Measurements from ENCODE around the gene EOGT.
A peak's percentile ranks its signal among the peaks of the same experiment; 100 is the strongest.

EOGT gene

DNA sequence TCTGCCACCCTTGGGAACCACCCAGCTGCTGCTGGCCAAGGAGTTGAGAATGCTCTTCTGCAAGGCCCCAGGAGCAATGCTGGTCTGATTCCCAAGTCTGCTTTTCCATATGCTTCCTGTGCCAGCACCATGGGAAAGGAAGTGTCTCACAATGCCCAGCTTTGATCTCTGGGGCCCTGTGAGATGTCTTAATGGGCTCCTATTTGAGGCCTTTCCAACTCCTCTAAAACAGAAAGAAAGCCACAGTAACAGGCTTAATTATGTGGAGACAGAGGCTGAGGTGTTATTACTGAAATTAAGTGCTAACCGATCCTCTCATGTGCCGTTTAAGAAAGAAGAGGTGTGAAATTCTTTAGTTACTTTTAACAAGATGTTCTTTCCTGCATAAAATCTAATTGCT lies 4.5 kb downstream of the EOGT start:
- DNase-seq: no peak

- no peak for DNase-seq
These were observed 7.5 kb downstream of the EOGT start for GRCh38 chr3:69005791-69006482.

DNA sequence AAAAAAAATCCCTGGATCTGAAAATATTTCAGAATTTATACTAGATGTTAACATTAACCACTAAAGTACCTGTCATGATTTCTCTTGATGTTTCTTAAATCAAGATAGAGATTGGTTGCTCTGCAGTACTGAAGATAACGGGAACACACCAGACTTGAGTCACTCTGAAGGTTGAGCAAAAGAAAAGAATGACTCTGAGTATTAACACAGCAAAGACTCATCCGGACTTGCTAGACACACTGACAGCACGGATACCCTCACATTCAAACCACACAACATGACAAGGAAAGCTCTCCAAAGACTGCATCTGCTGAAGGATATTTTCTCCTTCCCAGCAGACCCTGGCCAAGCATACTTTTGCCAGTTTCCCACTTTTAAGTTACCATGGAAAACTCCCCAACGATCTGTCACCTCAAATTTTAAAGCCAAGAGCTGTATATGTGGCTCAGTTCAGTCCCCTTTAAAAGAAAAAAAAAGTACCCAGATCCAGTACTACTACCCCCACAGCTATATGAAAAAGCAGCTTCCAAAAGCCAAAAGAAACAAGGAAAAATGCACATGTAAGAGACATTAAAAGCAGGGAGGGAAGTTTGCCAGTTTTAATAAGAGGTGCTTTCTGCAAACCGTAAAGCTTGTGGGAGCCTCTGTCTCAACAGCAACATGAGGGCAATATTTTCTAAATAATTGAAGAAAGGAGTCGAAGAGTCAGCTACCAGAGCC lies 8.3 kb downstream of the EOGT start:
- DNase-seq: no peak

- no peak for DNase-seq
These were observed 9.3 kb downstream of the EOGT start for GRCh38 chr3:69004138-69004537.

GRCh38 chr3:68999605-69000004 lies 13.9 kb downstream of the EOGT start:
- no peak for DNase-seq

DNA sequence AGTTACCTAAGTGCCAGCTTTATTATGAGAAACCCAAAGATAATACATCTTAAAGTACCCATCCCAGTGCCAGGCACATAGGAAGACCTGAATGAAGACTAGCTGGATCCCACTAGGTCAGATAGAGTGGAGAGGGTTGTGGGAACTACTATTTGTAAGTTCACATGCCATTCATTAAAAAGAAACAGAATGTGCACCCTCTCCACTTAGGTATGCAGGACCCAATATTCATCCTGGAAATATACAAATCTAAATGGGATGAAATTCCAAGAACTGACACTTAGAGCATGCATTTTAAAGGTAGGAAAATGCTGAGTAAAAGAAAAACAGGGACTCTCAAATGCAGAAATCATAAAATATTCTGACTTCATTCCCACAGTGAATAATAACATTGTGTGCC lies 14.3 kb downstream of the EOGT start:
- no peak for DNase-seq

- DNase-seq: no peak
These were observed 15.6 kb downstream of the EOGT start for GRCh38 chr3:68997887-68998286.

- no peak for DNase-seq
These were observed 17.0 kb downstream of the EOGT start for GRCh38 chr3:68996356-68996995.

DNA sequence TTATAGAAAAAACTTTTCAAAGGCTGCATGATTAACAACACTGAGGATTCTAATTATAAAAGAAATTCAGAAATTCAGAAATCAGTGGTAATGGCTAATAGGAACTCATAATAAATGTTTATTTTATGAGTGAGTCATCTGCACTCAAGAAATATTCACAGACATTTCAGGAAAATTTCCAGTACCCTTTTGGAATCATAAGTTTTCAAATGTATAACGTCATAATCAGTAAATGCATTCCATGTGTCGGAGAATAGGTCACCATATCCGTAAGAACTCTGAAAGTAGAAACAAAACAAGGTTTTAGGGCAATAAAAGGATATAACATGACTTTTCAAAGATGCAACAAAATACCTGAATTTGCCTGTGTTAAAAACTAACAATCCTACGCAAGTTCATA lies 24.7 kb downstream of the EOGT start:
- DNase-seq: no peak

GRCh38 chr3:68987322-68987721 lies 26.2 kb downstream of the EOGT start:
- DNase-seq: no peak

- no peak for DNase-seq
These were observed 26.8 kb downstream of the EOGT start for GRCh38 chr3:68986496-68987208.

GRCh38 chr3:68985146-68985790 lies 28.2 kb downstream of the EOGT start:
- no peak for DNase-seq

DNA sequence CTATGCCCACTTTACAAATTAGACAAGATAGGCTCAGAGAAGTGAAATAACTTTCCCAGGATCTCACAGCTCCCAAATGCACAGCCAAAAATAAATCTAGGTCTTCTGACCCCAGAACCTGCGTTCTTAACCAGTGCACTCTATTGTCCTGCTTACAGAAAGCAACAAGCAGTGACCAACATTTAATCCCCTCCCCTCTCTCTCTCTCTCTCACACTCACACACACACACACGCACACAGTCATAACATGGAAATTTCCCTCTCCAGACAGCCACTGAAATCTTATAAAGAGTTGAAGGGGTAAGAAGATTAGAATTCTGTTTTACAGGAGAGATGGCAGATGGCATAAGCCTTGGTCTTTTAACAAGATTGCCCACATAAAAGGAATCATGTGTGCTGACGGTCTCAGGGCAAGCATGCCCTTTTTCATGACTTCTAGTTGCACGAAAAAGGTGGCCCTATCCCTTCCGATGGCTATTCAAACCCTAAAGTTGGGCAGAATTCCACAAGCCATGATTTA lies 29.4 kb downstream of the EOGT start:
- no peak for DNase-seq

DNA sequence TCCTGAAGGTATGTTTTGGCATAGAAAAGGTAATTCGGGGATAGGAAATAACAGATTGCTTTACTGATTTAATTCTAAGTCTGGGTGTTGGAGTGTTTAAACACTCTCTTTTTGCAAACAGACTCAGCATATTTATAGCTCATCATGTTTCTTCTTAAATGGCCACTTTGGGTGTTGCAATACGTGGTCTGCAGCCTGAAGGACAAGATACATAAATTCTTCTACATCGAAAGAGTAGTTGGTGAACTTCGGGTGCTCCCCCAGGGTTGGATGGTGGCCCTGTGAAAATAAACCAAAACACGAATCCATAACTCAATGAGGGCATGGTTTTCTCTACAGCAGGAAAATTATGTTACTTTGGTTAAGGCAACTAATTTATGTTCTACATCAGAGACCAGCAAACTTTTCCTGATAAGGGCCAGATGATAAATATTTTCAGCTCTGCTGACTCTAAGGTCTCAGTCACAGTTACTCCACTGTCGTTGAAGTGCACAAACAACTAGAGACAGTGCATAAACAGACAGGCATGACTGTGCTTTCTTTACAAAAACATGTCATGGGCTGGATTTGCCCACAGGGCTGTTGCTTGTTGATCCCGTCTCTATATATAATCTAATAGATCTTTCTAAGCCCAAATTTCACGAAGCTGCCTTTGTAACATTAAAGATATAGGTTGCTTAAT lies 35.9 kb downstream of the EOGT start:
- DNase-seq: no peak

- no peak for DNase-seq
These were observed 38.8 kb downstream of the EOGT start for GRCh38 chr3:68974711-68975110.

DNA sequence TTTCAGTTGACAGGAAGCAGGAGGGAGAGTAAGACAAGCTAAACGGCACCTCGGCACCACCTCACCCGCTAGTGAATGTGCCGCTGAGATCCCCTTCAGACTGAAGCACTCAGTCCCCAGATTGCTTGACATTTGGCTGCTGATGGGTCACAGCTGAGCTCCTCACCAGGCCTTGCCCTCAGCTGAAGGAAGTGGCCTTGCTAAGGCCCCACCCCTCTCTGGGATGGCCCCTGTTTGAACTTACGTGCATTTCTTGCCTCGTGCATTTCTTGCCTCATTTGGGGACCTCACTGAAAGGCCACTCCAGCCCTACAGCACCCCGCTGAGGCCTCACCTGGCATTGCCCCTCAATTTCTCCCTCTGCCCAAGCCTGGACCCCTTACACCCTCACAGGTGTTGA lies 39.8 kb downstream of the EOGT start:
- DNase-seq: no peak

GRCh38 chr3:68972358-68972979 lies 41.0 kb downstream of the EOGT start:
- peak; percentile 24 for DNase-seq

DNA sequence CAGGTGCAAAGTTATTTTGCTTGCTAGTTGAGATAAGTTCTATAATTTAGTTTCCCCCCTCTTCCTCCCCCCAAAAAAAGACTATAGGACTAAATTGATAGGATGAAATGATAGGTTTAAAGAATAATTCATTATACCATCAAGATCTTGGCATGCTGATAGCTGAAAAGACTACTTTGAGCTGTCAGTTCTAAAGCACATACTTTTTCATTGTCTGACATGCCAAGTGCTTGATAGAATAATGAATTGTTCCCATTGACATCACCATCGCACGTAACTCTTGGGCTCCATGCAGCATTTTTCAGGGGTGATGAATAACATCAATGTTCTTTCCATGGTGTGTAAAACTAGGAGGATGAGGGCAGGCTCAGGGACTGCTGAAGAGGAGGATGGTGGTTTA lies 48.8 kb downstream of the EOGT start:
- no peak for DNase-seq

- no peak for DNase-seq
These were observed 49.6 kb downstream of the EOGT start for GRCh38 chr3:68963891-68964290.

DNA sequence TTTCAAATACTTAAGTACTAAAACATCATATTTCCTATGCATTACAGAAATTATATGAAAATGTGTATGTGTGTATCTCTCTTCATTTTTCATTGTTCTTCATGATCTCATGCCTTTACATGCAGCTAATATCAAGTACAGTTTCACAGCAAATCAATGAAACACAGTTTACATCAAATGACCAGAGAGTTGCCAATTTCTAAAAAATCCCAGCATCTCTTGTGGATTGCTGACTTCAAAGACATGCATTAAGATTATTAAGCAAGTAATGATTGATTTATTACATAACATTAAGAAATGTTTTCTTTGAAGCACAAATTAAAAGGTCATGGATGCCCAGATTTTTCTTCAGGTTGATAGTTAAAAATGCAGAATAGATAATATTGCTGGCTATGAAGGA lies 50.1 kb downstream of the EOGT start:
- DNase-seq: no peak

DNA sequence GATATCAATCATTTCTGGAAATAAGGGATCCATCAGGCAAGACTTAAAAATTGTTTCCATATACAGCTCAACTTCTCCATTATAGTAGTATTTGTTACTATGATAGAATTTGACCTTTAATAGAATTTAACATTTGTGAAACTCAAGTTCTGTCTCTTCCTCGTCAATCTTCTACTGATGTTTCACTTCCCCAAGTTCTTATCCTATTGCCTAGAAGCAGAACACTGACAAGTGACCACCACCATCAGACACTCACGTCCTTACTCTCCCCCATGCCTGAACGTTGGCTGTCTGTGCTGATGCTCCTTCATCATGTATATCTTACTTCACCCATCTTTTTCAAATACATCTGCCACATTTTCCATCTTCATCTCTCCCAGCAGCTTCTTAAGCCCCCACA lies 54.6 kb downstream of the EOGT start:
- DNase-seq: no peak

DNA sequence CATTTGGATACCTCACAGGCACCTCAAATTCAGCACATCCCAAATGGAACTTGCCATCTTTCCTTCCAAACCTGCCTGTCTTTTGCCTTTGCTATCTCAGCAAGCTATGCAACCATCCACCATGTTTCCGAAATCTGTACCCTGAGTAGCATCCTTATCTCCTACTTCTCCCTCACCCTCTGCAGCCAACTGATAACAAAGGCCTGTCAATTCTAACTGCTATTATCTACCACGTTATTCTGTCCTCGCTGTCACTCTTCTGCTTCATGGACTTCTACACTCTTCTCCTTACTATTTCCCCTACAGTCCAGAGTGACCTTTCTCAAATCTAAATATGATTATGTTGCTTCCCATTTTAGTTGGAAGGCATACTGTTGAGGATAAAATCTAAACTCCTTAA lies 55.6 kb downstream of the EOGT start:
- DNase-seq: no peak

All from NCI-H1436 (cell line).